PC-9 (cell line): ENCODE data around the gene KCNK4. TPM values are rescaled to one million over a fixed set of nuclear protein-coding genes. Genes with fewer than 3 reads are reported as not detected.

Source experiments
- BruUV-seq: library from RNA; stranded (reverse); fragments of 400-500 nt; replicated peaks from 2 replicates; lab custom pipeline; 2021; lab: Mats Ljungman, UMichigan
- CTCF ChIA-PET: fragments of 300-600 bp; sonication (Branson Sonifier 250); formaldehyde crosslinking; loops from one replicate; lab custom pipeline; 2022; ENCODE audit warnings: antibody characterized with exemption; lab: Charles Lee
- POLR2A ChIA-PET: fragments of 300-600 bp; sonication (Branson Sonifier 250); formaldehyde crosslinking; loops from one replicate; lab custom pipeline; 2022; ENCODE audit warnings: antibody characterized with exemption; ENCODE audit not compliant: unreplicated experiment; lab: Charles Lee
- DNase-seq, 2 experiments: peaks; one replicate each; pipeline versions ENCODE4 v3.0.0 to v3.0.0-alpha.2; 2015 to 2022; ENCODE audit warnings: mixed read lengths in 1 of 2
- H2AFZ ChIP-seq: fragments of 200-600 bp; sonication (generic); 2 replicates; pipeline ENCODE4 v1.8.1; 2017; ENCODE audit warnings: antibody characterized with exemption
- H3F3A ChIP-seq: fragments of 200-600 bp; sonication (generic); 2 replicates; pipeline ENCODE4 v1.8.1; 2017; ENCODE audit warnings: antibody characterized with exemption, mild to moderate bottlenecking, low read depth; ENCODE audit not compliant: insufficient read depth
- H3K27ac ChIP-seq: fragments of 200-600 bp; sonication (generic); 2 replicates; pipeline ENCODE4 v1.6.1; 2016; ENCODE audit warnings: mixed run types
- H3K27me3 ChIP-seq: fragments of 200-600 bp; sonication (generic); 2 replicates; pipeline ENCODE4 v1.6.1; 2016; ENCODE audit warnings: low read depth, mixed run types; ENCODE audit not compliant: insufficient read depth
- H3K36me3 ChIP-seq: fragments of 200-600 bp; sonication (generic); 2 replicates; pipeline ENCODE4 v1.6.1; 2016; ENCODE audit warnings: low read depth, mixed run types
- H3K4me1 ChIP-seq: fragments of 200-600 bp; sonication (generic); replicated peaks from 2 replicates; pipeline ENCODE4 v1.6.1; 2016; ENCODE audit warnings: mixed run types; ENCODE audit not compliant: insufficient read depth
- H3K4me2 ChIP-seq: fragments of 200-600 bp; sonication (generic); 2 replicates; pipeline ENCODE4 v1.6.1; 2017; ENCODE audit warnings: mixed run types
- H3K4me3 ChIP-seq: fragments of 200-600 bp; sonication (generic); 2 replicates; pipeline ENCODE4 v1.6.1; 2016; ENCODE audit warnings: mixed run types
- H3K79me2 ChIP-seq: fragments of 200-600 bp; sonication (generic); 2 replicates; pipeline ENCODE4 v1.6.1; 2017; ENCODE audit warnings: low read depth, mixed run types
- H3K9me2 ChIP-seq: fragments of 200-600 bp; sonication (generic); 2 replicates; pipeline ENCODE4 v1.8.1; 2017; ENCODE audit warnings: mild to moderate bottlenecking; ENCODE audit not compliant: insufficient read depth
- H3K9me3 ChIP-seq: fragments of 200-600 bp; sonication (generic); 2 replicates; pipeline ENCODE4 v1.8.1; 2016; ENCODE audit warnings: low read depth; ENCODE audit not compliant: insufficient read depth
- H4K20me1 ChIP-seq: fragments of 200-600 bp; sonication (generic); 2 replicates; pipeline ENCODE4 v1.8.1; 2017; ENCODE audit not compliant: insufficient read depth
- CTCF ChIP-seq: fragments of 200-600 bp; sonication (generic); conservative IDR thresholded peaks from 2 replicates; pipeline ENCODE4 v1.6.1; 2017; ENCODE audit warnings: mixed run types, antibody characterized with exemption, mild to moderate bottlenecking, moderate library complexity
- EZH2 ChIP-seq: fragments of 200-600 bp; sonication (generic); IDR thresholded peaks from 2 replicates; pipeline ENCODE4 v1.8.0; 2017; ENCODE audit warnings: antibody characterized with exemption, low read depth
- intact Hi-C: fragments of 100-400 bp; cut with micrococcal nuclease; formaldehyde crosslinking; loops from one replicate; pipeline ENCODE4 v1.10.0; 2022; ENCODE audit not compliant: unreplicated experiment
- microRNA-seq: library from miRNA; unstranded; fragments of <30 nt; microRNA quantifications from one replicate; pipeline ENCODE4 v1.2.0, GENCODE V29; 2021; ENCODE audit warnings: borderline number of aligned reads, borderline replicate concordance
- total RNA-seq: library from RNA; stranded (reverse); gene quantifications from 2 replicates; pipeline ENCODE4 v1.2.3, GENCODE V29; 2021

The KCNK4 gene
- total RNA-seq, 1 experiment from 2014 or later: 0.57 TPM

- no peaks in the 10 kb centered on the region for H3K27me3 ChIP-seq
- no peaks in the 10 kb centered on the region for H3K9me3 ChIP-seq
- TF ChIP-seq EZH2: no peak
- TF ChIP-seq CTCF: no peak
- no peaks in the 10 kb centered on the region for H3K36me3 ChIP-seq
- H3K4me3 ChIP-seq: no peak overlapping the region
- intact Hi-C loops: no loop called here
- no peak overlapping the region for H3K4me2 ChIP-seq
- H3K9me2 ChIP-seq: no peaks in the 10 kb centered on the region
- H3K27ac ChIP-seq: no peak overlapping the region
- H3K4me1 ChIP-seq: peaks cover 19% of the 10 kb centered on the region
- no peak overlapping the region for H2AFZ ChIP-seq
- no TSS peak for BruUV-seq
- no peaks in the 10 kb centered on the region for H4K20me1 ChIP-seq
- no peaks in the 10 kb centered on the region for H3K79me2 ChIP-seq
- CTCF ChIA-PET: interaction anchor here (0.6 to 1.1 kb wide), 3 partner anchors 9 to 100 kb away, joined by 3 to 5 read pairs (median 3); no protein-coding TSS in a partner anchor
- DNase-seq: no peak
- peaks cover 20% of the 10 kb centered on the region; the same call in 1 of the 2 replicates for H3F3A ChIP-seq
- POLR2A ChIA-PET: interaction anchor here (0.6 kb wide), 1 partner anchor 158 kb away, joined by 3 read pairs; no protein-coding TSS in a partner anchor
These were observed 58.3 kb downstream of the KCNK4 start for GRCh38 chr11:64349404-64349803.

Small RNA genes within 50 kb of the gene (microRNA-seq; reads per million reads assigned to microRNA genes)
- not detected for gene MIR7155

Other genes with a start within 250 kb of the KCNK4 start
- 41.0 and 68.8 TPM in 2 replicates for gene MACROD1, start 125.2 kb upstream of the KCNK4 start, total RNA-seq
- gene STIP1, start 105.1 kb upstream of the KCNK4 start, total RNA-seq: 267 and 299 TPM in 2 replicates
- 5.0 and 6.6 TPM in 2 replicates for gene FERMT3, start 84.6 kb upstream of the KCNK4 start, total RNA-seq
- 55.2 and 76.2 TPM in 2 replicates for gene TRPT1, start 65.1 kb upstream of the KCNK4 start, total RNA-seq
- 87.4 and 112 TPM in 2 replicates for gene NUDT22, start 65.0 kb upstream of the KCNK4 start, total RNA-seq
- gene DNAJC4, start 60.8 kb upstream of the KCNK4 start, total RNA-seq: 55.0 and 57.1 TPM in 2 replicates
- gene VEGFB, start 56.7 kb upstream of the KCNK4 start, total RNA-seq: 110 and 129 TPM in 2 replicates
- 84.2 and 93.2 TPM in 2 replicates for gene FKBP2, start 50.2 kb upstream of the KCNK4 start, total RNA-seq
- gene PPP1R14B, start 44.4 kb upstream of the KCNK4 start, total RNA-seq: 385 and 435 TPM in 2 replicates
- gene PLCB3, start 39.8 kb upstream of the KCNK4 start, total RNA-seq: 73.2 and 79.6 TPM in 2 replicates
- 94.3 and 94.4 TPM in 2 replicates for gene BAD, start 6.6 kb upstream of the KCNK4 start, total RNA-seq
- gene GPR137, start 5.5 kb upstream of the KCNK4 start, total RNA-seq: 72.8 and 110 TPM in 2 replicates
- gene CATSPERZ, start 9.1 kb downstream of the KCNK4 start, total RNA-seq: 1.3 TPM in 1 of 2 replicates, not detected in the other
- 61.0 and 64.6 TPM in 2 replicates for gene ESRRA, start 14.2 kb downstream of the KCNK4 start, total RNA-seq
- gene TRMT112, start 26.3 kb downstream of the KCNK4 start, total RNA-seq: 264 and 275 TPM in 2 replicates
- 381 and 441 TPM in 2 replicates for gene PRDX5, start 26.8 kb downstream of the KCNK4 start, total RNA-seq
- 9.6 and 15.1 TPM in 2 replicates for gene CCDC88B, start 48.9 kb downstream of the KCNK4 start, total RNA-seq
- gene RPS6KA4, start 67.9 kb downstream of the KCNK4 start, total RNA-seq: 60.6 and 64.3 TPM in 2 replicates